Measurements from ENCODE around the gene PRR35.

PRR35 gene

DNA sequence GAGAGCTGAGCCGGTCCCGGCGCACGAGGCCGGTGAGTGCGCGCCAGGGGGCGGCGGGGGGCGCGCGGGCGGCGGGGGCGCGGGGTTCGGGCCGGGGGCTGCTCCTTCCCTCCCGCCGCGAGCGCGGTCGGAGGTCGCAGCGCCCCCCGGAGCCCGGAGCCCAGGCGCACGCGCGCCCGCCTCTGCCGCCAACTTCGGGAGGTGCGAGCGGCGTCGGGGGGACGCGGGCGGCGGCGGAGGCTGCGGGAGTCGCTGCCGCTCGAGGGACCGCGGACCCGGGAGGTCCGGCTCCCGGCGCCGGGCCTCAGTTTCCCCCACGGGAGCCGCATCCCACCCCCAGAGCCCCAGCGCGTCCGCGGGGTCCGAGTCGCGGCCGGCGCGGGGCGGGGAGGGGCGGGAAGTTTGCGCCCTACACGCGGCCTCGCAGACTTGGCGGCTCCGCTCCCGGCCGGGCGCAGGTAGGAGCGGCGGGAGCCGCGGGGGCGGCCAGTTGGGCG, at the start of gene PRR35:
PRR35 (plus strand) TSS at position 191 of the 497 bp plus-strand sequence. CDS start 2,901 bp downstream, outside the sequence.
- DNase-seq: no peak

DNA sequence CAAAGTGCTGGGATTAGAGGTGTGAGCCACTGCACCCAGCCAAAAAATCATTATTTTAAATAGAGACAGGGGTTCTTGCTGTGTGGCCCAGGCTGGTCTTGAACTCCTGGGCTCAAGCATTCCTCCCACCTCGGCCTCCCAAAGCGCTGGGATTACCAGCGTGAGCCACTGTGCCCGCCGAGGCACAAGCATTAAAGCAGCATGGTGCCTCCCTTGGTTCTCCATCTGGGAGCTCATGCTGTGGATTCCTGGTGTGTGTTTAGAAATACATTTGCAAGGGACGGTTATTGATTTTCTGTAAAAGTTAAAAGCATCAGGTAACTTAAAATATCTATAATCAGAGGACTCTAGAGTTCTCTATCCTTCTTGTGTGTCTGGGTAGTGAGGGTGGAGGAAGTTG, 47.4 kb upstream of the PRR35 start:
- DNase-seq: no peak

- no peak for DNase-seq
These were observed 46.2 kb upstream of the PRR35 start for GRCh38 chr16:513950-514349.

- DNase-seq: no peak
These were observed 44.8 kb upstream of the PRR35 start for GRCh38 chr16:515175-515938.

DNA sequence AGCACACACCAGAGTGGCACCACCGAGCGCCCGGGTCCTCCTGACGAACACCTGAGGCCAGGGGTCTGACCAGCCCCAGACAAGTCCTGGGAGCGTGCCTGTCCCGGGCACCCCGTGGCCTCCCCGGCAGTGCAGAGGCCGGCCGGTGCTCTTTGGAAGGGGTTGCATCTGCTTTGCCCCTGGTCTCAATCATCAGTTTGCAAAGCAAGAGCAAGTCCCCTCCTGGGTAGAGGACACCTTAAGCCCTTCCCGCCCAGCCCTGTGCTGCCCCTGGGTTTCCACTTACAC, 44.3 kb upstream of the PRR35 start:
- DNase-seq: no peak

DNA sequence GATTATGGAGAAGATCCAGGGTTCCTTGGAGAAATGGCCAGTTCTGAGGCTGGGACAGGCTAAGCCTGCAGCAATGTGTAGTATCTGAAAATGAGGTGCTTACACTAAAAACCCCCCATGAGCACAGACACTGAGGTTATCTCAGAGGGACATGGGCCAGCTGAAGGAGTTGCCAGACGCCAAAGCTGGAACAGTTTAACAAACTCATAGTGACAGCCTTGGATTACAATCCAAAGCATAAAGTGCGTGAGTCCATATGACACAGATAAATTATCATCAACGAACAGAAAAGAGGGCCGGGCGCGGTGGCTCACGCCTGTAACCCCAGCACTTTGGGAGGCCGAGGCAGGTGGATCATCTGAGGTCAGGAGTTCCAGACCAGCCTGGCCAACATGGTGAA, 43.9 kb upstream of the PRR35 start:
- no peak for DNase-seq

DNA sequence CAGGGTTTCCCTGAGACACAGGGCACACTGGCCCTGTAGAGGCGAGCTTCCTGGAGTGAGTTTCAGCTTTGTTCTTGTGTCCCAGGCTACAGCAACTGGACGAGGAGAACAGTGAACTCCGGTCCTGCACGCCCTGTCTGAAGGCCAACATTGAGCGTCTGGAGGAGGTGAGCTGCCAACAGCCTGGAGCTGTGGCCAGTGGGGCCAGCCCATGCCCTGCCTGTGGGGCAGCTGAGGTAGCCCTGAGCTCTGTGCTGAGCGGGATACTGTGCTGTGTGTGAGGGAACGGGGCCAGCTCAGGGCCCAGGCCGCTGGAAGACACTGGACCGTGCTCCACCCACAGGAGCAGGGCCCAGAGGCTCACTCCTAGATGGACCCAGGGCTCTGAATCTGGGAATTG, 41.3 kb upstream of the PRR35 start:
- no peak for DNase-seq

- DNase-seq: no peak
These were observed 40.8 kb upstream of the PRR35 start for GRCh38 chr16:519425-519824.

DNA sequence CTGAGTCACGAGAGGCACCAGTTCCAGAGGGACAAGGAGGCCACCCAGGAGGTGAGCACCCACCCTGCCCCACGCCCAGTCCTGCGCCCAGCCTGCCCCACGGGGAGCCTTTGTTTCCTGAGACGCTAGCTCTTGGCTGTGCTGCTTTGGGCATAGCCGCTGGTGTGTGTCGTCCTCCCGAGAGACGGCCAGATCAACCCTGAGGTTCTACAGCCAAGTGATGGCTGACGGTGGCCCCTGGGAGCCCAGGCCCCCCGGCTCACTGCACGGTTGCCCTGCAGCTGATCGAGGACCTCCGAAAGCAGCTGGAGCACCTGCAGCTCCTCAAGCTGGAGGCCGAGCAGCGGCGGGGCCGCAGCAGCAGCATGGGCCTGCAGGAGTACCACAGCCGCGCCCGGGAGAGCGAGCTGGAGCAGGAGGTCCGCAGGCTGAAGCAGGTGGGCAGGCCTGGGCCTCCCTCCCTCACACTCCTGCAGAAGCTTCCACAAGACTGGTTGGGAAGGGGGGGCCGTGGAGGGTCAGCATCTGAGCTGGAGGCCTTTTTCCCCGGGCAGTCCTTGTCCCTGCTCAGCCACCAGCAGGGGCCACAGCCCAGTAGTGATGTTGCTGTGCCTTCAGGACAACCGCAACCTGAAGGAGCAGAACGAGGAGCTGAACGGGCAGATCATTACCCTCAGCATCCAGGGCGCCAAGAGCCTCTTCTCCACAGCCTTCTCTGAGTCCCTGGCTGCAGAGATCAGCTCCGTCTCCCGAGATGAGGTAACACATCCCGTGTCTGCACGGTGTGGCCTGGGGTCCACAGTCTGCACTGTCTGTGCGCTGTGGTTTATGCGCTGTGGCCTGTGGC, 40.1 kb upstream of the PRR35 start:
- DNase-seq: no peak

GRCh38 chr16:520847-521246, 39.3 kb upstream of the PRR35 start:
- DNase-seq: no peak

GRCh38 chr16:521381-522210, 38.6 kb upstream of the PRR35 start:
- DNase-seq: no peak

- DNase-seq: no peak
These were observed 37.7 kb upstream of the PRR35 start for GRCh38 chr16:522320-523096.

- DNase-seq: no peak
These were observed 37.0 kb upstream of the PRR35 start for GRCh38 chr16:523097-523741.

GRCh38 chr16:524274-525040, 35.7 kb upstream of the PRR35 start:
- DNase-seq: no peak

GRCh38 chr16:525123-525519, 35.1 kb upstream of the PRR35 start:
- no peak for DNase-seq

DNA sequence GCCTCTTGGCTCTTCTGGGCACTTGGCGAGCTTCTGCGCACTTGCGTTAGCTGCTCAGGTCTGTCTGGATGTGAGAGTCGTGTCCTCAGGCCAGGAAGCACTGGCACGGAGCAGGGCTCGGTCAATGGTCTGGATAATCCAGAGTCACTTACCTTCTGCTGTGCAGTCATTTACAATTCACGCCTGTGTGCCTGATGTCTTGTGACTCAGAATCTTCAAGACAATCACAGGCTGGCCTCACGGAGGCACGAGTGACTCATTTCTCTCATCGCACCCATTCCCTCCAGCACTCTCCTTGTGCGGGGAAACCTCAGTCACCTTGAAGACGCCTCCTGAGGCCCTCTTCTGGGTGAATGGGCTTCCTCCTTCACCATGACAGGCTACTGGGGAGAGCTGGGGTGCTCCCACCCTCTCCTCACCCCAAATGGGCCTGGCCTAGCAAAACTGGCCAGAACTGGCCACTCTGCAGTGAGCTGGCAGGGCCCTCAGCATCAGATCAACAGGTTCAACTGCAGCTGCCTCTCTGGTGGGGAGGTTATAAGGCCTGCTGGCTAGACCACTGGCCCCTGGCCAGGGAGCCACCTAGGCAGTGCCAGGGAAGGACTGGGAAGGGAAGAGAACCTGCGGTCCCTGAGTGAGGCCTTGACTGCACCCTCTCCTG, 34.5 kb upstream of the PRR35 start:
- peak; percentile 69 for DNase-seq

DNA sequence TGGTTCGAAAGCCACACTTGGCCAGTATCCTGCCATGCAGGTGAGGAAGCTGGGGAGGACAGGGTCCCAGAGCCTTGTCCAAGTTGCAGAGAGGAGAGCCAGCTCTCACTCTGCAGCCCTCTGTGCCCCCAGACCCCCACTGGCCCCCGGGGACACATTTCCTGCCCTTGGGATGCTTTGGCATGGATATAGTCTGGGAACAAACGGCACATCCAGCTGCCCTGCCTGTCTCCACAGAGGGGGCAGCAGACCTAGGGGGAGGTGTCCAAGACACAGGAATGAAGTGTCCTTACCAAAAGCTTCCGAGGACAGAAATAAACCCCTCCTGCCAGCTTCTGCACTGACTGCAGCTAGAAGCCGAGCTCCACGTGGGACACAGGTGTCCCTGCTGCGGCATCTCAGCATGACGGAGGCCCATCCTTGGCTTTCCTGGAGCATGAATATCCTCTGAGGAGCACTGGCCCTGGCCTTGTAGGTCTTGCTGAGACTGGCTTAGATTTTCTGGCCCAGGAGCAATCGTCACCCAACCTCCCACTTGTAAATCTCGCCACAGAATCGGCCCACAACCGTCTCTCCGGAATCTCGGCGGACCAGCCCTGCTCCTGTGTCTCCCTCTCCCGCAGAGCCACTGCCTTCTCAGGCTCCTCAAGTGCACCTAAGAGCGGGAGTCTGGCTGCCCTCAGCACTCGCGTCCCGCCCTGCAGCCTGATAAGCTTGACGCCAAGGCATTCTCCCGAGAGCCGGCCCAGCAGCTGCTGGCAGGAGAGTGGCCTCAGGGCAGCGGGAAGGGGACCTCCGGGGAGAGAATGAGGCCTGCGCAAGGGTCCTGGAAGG, 33.8 kb upstream of the PRR35 start:
- DNase-seq: no peak

GRCh38 chr16:527015-527903, 32.9 kb upstream of the PRR35 start, which contains the start of gene CAPN15:
Gene CAPN15 (plus strand): TSS chr16:527712. CDS start chr16:546839, 19,127 bp downstream.
- peak; percentile 82 for DNase-seq
